Hindlimb muscle (tissue), 1 donor: ENCODE measurements around the gene PRKCI. TPM values are rescaled to one million over a fixed set of nuclear protein-coding genes. Genes with fewer than 3 reads are reported as not detected.

Source experiments
- DNase-seq: peaks from one replicate; pipeline ENCODE4 v3.0.0-alpha.2; 2013
- polyA plus RNA-seq: library from polyadenylated mRNA; unstranded; fragments of 120-200 nt; gene quantifications from one replicate; pipeline ENCODE4 v1.2.1, GENCODE V29; 2013; ENCODE audit not compliant: insufficient read length

Gene PRKCI
- polyA plus RNA-seq, 1 donor: 19.3 TPM

- DNase-seq: no peak
Measured at GRCh38 chr3:170346481-170347392, 124.5 kb downstream of the PRKCI start.

GRCh38 chr3:170350515-170351413, 128.5 kb downstream of the PRKCI start:
- DNase-seq: no peak

GRCh38 chr3:170352936-170353335, 130.7 kb downstream of the PRKCI start:
- no peak for DNase-seq

GRCh38 chr3:170353485-170353884, 131.3 kb downstream of the PRKCI start:
- no peak for DNase-seq

GRCh38 chr3:170354760-170355159, 132.5 kb downstream of the PRKCI start:
- DNase-seq: no peak

Other genes starting within 250 kb of the PRKCI start
- gene GPR160, start 184.4 kb upstream of the PRKCI start, polyA plus RNA-seq: 1.8 TPM
- 25.4 TPM for gene PHC3, start 40.7 kb upstream of the PRKCI start, polyA plus RNA-seq
- gene SKIL, start 135.3 kb downstream of the PRKCI start, polyA plus RNA-seq: 21.3 TPM
- 1.7 TPM for gene CLDN11, start 196.4 kb downstream of the PRKCI start, polyA plus RNA-seq